Body of pancreas (tissue), 4 donors: ENCODE measurements around the gene RIMS4.

Experiments
- CTCF ChIP-seq, 7 experiments: fragments of 450-650 bp in 4 of 7; fragments of 200-600 bp in 3 of 7; sonication (generic) in 3 of 7; IDR thresholded peaks; one replicate each; pipeline ENCODE4 v1.5.1; 2016 to 2019; ENCODE audit warnings: antibody characterized with exemption in 7 of 7
- POLR2A ChIP-seq, 3 donors: fragments of 450-650 bp; IDR thresholded peaks; one replicate each; pipeline ENCODE4 v1.6.1; 2016; ENCODE audit warnings: antibody characterized with exemption in 3 of 3, mild to moderate bottlenecking in 2 of 3

- no peak for TF ChIP-seq CTCF (IDR thresholded peaks at IDR 0.05)
- no peak for TF ChIP-seq POLR2A (IDR thresholded peaks at IDR 0.05)
These were observed 48.4 kb upstream of the RIMS4 start for GRCh38 chr20:44858606-44859360.
